HG02970 (cell line): ENCODE results near the gene PPP1R13B.

Experiments used
- ATAC-seq: cut with Tn5 transposase; IDR thresholded peaks from one replicate; pipeline ENCODE4 v1.9.1; 2021; ENCODE audit warnings: mild to moderate bottlenecking, moderate library complexity, moderate number of reproducible peaks; ENCODE audit not compliant: unreplicated experiment, low FRiP score

PPP1R13B gene

DNA sequence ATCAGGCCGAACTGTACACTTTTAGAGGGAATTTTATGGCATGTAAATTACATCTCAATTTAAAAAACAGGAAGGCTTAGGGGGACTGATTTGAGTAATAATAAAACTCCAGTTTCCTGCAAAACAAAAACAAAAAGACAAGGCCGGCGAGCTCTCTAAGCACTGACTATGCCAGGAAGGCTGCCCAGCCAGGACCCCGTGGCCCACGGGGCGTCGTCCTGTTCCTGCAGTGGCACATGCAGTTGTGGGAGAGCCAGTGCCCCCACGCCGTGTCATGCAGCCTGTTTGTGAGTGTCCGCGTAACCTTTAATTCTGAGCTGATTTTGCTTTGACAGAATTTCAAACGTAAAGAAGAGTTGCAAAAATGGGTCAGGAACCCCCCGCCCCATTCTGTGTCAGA is 142.7 kb downstream of the PPP1R13B start:
- ATAC-seq = no peak

DNA sequence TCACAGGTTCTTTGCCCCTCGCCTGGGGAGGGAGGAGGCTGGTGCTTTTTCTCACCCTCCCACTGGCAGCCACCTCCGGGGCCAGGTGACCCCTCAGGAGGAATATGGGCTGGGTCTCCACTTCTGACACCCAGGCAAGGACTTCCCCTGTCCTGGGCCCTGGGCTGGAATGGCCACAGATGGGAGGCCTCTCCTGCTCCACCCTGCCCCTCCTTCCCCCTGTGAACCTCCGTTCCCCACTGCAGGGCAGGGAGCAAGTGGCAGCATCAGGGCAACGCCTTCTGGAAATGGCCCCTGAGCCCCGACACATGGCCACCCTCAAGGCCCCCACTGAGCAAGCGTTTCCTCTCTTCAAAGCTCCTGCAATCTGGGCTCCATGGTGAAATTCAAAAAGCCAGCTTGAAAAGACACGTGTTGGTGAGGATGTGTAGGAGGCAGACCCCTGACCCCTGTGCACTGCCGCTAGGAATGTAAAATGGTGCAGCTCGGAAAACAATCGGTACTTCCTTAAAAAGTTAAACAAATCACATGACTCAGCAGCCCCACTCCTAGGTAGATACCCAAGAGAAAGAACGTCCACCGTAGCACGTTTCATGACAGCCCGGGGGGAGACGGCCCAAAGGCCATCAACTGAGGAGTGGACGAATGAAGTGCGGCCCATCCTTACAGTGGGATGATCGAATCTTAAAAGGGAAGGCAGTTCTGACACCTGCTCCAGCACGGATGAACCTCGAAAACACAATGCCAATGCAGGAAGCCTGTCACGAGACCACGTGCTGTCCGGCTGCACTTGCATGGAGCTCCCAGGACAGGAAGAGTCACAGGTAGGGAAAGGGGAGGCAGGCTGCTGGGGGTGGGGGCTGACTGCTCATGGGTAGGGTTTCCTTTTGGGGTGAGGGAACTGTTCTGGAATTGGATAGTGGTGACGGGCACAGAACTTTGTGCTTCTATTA is 143.7 kb downstream of the PPP1R13B start:
- ATAC-seq = no peak

DNA sequence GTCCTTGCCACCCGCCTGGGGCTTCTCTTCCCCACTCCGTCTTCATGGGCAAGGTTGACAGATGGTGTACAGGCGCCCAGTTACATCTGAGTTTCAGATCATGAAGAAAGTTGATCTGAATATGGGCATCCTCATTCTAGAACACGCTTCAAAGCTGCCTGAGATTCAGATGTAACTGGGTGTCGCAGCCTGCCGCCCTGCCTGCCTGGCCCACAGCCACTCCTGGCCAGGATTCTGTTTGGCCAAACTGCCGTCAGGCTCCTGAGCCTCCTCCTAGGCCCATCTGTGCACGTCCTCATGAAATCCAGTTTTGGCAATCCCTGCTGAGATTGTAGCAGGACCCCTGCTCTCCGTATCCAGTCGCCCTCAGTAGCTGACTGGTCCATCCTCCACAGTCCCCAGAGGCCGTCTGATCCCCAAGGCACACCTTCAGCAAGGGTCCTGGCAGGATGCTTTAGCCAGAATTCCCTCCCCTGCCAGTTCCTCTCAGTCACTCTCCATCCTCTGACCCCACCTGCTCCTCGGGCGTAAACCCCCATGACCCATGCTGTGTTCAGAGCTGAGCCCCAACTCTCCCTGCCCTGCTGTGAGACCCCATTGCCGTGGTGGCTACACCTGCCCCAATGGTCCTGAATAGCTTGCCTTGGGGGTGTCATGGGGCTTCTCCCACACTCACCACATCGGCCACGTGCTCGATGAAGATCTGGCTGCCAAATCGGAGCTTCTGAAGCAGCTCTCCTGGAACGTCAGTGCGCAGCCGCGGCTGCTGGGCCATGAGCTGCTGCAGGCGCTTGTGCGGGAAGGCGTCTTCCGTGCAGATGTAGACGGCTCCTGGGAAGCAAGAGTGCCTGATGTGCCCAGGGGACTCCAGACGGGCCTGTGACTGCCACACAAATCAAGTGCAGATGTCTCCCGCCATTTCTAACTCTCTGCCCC is 144.6 kb downstream of the PPP1R13B start:
- no peak for ATAC-seq

DNA sequence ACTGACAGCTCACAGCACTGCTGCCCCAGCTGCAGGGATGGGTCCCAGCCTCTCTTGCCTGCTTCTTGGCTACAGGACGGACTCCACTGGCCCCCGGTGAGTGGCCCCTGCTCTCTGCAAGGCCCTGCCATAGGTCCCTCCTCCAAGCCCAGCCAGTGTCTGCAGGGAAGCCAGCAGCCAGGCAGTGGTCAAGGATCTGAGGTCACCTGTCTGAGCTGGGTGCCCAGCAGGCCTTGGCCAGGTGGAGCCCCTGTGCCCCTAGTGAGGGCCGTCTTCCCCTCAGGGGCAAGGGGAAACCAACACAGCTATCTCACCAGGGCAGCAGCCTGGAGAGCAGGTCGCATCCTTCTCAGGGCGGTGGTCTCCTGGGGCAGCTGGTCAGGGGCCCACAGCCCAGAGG is 145.3 kb downstream of the PPP1R13B start:
- ATAC-seq = no peak

DNA sequence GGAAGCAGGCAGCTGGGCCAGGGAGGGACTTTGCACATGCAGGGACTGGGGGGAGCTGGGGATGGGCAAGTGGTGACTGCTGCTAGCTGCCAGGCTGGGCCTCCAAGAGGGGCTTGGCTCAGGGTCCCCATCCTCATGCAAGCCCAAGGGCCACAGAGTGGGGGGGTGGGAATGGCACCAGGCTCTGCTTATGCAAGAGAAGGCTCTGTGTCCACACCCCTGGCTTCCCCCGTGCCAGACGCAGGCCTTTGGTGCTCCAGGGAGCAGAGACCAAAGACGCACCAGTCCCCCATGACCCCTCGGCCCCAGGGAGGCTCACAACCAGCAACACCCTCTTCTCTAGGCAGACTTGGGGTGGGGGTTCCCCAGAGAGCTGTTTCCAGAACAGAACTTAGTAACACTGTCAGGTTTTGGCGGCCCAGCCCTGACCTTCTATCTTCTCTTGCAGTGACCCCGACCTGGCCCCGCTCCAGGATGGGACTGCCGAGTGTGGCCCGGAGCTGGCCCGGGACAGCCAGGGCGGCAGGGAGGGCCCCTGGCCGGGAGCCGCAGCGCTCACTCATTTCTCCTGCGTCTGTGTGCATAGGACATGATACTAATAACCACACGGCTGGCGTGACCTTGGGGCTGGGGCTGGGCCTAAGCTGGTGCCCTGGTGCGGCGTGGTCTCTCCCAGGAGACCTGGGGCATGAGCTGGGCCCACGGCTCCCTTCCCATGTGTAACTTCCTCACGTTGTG is 146.5 kb downstream of the PPP1R13B start:
- ATAC-seq = no peak

DNA sequence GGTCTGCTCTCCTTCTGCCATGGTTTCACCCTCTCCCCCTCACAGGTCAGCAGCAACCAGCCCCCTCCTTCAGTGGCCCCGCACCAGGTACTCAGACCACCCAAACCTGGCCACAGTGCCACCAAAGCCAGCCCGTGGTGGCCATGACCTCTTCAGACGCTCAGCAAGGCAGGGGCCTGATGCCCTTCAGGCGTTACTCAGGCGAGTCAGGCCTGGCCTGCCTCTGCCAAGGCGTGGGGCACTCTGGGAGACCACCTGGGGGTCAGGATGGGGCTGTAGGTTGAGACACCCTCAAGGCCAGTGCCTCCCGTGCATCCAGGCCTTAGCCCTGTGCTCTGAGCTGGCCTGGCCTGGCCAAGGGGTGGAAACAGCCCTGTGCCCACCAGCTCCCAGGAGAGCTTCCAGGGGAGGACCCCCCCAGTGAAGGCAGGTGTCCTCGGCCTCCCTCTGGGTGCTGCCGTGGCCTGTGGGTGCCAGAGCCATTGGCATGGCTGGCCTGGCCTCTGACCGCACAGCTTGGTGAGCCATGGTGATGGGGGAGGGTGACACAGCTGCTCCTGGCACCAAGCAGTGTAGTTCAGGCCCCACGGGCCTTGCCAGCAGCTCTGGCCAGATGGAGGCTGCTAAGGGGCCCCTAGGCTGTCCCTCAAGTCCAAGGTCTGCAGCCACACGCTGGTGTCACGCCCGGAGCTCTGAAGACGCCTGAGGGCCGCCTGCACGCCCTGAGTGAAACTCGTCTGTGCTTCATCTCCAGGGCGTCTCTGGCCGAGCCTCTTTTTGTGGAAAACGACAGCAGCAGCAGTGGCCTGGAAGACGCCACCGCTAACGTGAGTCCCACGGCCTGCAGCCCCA is 147.2 kb downstream of the PPP1R13B start:
- ATAC-seq = no peak

DNA sequence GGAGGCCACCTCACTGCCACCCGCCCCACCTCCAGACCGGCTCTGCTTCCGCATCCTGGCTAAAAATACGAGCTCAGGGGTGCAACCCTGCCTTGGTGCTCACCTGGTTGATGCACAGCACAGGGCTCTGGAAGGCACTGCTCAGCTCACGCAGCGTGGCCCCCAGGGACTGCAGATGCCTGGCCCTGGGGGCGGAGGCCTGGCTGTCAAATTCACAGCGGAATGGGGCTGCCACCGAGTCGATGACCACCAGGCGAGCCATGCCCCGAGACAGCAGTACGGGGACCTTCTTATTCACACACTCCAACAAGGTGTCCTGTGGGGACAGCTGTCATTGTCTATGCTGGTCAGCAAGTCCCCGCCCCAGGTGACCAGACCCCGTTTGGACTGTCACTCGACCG is 148.1 kb downstream of the PPP1R13B start:
- no peak for ATAC-seq

DNA sequence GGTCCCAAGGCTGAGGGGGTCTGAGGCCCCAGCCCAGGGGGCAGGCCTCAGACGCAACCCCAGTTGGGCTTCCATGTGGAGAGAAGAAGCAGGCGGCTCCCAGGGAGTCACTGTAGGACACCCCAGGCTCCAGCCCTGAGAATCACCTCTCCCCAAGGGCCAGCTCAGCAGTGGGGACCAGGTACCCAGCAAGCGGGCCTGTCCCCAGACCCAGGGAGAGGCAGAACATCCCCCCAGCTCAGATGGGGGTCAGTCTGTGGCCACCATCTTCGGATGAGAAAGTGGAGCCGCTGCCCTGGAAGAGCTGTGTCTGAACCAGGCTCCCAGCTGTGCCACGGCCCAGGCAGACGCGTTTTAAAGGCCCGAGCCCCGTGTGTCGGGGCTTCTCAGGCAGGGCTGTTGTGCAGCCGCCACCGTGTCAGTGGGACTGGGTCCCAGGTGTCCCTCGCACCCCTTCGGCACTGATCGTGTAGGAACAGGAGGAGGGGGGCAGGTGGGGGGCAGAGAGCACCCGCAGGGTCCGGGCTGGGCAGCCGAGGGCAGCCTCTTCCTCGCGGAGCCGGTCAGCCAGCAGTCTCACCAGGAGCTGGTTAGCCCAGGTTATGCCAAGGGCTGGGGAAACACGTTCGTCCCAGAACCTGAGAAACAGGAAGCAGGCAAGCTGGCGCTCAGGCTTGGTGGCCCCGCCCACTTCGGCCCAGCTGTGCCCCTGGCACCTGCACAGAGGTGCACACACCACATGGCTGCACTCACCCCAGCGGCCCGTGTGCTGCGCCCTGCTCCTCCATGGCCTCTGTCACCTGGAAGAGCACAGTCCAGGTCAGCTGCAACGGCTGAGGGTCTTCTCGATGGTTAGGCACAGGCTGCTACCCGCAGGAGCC is 148.8 kb downstream of the PPP1R13B start:
- no peak for ATAC-seq

DNA sequence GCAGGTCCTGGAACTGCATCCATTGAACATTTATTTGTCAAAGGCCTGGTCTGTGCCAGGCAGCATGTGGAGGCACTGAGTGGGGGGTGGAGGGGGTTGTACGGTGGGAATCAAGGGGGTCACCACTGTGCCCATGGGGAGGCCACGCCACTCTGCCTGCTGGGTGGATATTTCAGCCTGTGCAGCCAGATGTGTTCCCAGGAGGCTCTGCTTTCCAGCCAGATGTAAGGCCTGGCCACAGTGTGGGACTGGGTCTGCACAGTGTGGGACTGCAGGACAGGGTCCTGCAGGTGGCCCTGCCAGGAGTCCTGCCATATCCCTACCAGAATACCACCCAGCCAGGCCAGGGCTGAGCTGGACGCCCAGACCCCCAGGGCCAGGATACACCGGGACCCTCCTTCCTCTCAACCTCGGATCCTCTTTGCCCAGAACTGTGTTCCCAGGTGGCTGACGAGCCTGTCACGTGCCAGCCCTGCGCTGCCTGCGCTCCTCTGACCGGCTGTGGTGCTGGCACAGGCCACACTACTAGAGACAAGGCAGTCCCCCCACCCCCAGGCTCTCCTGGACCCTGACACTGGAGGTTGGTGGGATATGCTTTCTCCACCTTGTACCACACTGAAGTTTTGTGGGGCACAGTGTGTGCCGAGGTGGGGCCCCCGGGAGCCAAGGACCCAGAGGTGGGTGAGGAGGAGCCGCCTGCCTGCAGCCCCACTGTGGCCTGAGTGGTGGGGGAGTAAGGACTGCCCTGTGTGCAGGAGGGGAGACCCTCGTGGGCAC is 149.6 kb downstream of the PPP1R13B start:
- no peak for ATAC-seq

DNA sequence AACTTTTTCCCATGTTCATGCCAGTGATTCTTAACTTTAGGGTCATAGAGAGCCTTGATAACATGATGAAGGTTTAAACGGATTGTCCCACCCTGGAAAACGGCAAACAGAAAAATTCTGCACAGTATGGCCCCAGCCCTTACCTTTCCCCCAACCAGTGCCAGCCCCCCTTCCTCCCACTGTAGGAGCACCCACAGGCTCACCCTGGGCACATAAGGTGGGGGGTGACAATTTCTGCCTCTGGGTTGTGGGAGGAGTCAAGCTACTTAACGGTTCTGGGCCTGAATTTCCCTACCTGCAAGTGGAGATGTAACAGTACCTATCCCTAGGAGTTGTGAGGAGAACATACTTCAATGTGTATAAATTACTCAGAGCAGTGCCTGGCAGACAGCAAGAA is 150.2 kb downstream of the PPP1R13B start:
- ATAC-seq = no peak

DNA sequence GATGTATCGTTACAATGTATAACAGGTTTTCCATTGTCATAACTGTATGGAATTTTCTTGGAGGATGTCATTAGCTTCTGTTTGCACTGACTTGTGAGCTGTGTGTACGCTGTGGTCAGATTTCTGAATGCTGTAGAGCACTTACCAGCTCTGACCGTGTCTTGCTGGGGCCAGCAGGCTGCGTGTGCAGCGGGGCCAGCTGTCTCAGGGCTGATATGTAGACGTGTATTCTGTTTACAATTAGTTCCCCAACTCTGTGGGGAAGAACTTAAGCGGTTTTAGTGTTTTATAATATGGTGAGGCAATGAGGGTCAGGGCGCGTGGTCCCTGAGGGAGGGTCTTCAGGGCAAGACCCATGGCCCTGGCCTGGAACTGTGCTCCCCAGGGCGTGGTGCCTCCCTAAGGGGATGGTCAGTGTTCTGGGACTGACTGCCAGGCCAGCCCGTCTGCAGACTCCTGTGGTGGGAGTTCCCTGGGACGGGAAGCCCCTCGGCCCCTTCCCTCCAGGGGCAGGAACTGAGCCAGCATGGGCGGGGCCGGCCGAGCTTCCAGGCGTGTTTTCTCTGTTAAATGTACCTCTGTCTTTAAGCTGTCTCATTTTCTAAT is 150.8 kb downstream of the PPP1R13B start:
- ATAC-seq = no peak

DNA sequence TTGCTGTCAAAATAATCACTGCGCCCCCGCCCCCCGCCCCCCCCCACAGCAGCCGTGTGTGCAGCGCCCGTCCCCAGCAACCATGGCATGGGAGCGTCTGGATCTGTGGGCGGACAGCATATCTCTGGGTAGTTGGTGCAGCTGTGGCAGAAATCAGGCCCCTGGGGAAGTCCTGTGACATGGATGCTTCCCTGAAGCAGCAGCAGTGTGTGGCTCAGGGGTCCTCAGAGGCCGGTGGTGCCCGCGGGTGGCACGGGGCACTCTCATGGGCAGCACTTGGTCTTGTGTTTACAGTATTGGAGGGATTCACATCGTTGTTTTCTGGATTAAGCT is 151.3 kb downstream of the PPP1R13B start:
- no peak for ATAC-seq

DNA sequence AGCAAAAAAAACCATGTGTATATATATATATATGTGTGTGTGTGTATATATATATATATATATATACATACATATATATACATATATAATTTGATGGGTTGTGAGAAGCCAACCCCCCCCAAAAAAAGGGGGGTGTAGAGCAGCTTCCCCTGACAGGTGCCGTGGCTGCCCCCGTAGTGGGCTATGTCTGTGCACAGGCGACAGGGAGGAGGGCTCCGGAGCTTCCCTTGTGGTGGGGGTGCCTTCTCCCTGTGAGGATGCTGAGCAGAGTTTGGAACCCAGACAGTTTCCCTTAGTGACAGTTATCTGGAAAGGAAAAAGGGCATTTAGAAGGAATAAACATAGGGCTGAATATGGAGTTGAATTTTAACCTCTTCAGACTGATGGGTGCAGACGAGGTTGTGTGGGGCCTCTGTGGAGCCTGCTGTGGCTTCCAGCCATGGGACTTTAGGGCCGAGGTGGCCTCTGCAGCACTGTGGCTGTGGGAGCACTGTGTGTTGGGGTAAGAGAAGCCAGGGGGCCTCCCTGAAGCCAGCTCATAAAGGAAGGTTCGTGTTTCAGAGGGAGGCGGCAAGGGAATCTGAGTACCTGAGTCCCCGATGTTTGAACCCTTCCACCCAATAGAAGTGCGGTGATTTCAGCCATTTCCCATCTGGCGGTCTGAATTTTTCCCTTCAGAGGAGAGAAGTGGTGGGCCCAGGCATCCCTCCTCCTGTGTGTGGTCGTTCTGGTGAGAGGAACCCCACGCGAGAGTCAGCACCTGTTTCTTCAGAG is 151.9 kb downstream of the PPP1R13B start:
- no peak for ATAC-seq

DNA sequence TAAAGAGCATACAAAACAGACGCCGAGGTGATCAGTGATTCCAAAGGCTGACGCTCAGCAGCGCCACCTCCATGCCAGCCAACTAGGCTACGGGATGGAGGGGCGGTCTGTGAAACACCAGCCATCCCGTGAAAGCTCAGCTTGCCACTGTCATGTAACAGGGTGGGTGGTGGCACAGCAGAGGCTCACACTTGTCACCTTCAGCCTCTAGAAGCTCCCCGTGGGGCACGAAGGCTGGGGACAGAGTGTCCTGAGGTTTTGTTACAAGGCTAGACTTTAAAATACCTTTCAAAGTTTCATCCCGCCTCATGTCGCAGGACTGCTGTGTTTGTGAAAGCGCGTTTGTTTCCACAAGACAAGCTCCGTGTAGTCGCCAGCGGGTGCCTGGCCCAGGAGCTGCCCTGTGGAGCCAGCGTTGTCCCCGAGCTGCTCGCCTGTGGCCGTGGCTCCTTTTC is 152.8 kb downstream of the PPP1R13B start:
- ATAC-seq = no peak

DNA sequence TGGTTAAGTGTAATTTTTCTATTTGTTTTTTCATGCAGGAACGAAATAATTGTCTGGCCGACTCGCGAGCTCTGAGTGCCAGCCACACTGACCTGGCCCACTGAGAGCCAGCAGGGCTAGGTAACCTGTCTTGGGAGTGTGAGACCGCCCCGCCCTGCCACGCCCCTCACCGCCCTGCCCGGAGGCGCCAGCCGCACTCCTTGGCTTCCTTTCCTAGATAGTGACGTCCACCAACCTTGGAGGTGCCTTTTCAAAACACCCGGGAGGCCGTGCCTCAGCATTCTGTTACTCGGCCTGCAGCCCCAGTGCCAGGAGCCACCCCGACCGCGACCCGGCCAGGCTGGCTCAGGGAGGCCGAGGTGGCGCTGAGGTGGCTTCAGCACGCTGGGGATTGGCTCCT is 153.9 kb downstream of the PPP1R13B start:
- no peak for ATAC-seq

DNA sequence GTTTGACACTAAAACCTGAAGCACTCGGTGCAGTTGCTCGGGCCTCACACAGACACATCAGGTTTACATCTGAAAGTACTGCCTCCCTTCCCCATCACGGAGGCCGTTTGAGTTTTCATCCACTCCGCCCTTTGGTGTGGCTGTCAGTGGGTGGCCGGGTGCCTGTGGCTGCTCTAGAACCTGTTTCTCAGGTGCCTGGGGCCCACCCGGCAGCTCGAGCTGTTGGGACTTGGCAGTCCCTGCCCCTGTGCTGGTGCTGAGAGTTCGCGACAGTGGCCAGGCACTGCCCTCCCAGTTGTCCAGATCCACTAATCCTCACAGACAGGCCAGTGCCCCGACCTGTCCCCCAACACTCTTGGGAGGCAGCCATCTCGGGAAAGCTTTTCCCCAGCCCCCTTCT is 154.5 kb downstream of the PPP1R13B start:
- no peak for ATAC-seq

DNA sequence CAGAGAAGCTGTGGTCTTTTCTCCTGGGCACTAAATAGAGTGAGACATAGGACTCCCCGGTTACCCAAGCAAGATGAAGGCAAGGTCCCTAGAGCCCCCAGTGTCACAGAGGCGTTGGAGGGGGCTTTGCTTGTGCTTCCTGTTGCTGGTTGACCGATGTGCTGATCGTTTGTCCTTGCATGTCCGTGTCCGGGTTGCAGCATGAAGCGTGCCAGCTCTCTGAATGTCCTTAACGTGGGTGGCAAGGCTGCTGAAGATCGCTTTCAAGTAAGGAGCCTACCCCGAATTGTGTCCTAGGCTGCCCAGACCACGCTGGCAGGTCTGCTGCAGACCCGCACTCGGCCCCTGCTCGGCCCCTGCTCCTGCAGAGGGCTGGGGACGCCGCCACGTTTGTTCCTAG is 155.2 kb downstream of the PPP1R13B start:
- peak; percentile 10 for ATAC-seq
